Astrocyte of the hippocampus (primary cell): ENCODE data around the gene ARHGEF19.
A peak's percentile ranks its signal among the peaks of the same experiment; 100 is the strongest.
"Not testable (repeated sequence)": the region's sequence is repeated elsewhere in the genome, so short reads cannot be mapped to it uniquely, and the experiment has no call there.

ENCODE experiments used
- DNase-seq: peaks from one replicate; pipeline ENCODE4 v3.0.0; 2011; ENCODE audit warnings: low read depth, low spot score

Gene ARHGEF19

DNA sequence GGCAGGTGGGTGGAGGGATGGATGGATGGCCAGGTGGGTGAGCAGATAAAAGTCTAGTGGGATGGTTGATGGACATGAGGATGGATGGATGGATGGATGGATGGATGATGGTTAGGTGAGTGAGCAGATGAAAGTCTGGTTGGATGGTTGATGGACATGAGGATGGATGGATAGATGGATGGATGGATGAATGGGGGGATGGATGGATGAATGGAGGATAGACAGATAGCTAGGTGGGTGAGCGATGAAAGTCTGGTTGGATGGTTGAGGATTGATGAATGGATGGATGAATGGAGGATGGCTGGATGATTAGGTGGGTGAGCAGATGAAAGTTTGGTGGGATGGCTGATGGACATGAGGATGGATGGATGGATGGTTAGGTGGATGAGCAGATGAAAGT is 9.0 kb upstream of the ARHGEF19 start:
- no peak for DNase-seq

DNA sequence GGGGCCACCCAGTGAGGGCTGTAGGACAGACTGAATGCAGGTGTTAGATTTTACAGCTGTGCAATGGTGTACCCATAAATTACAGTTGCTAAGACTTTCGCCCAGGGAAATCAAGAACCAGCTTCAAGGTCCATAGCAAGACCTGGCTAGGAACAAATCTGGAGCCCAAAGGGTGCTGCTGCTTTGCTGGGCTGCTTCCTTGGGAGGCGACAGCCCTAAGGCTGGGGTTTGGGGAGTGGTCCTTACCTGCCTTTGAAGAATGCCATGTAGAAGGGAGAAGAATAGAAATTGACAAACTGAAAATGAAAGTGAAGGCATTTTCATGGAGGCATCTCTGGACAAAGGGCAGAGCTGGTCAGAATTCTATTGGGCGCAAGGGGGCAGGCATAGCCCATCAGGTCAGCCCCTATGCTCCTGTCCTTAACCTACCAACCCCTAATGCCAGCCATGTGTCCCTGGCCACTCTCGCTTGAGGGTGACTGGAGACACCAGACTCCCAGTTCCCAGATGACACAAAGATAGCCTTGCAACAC is 7.6 kb upstream of the ARHGEF19 start:
- no peak for DNase-seq

DNA sequence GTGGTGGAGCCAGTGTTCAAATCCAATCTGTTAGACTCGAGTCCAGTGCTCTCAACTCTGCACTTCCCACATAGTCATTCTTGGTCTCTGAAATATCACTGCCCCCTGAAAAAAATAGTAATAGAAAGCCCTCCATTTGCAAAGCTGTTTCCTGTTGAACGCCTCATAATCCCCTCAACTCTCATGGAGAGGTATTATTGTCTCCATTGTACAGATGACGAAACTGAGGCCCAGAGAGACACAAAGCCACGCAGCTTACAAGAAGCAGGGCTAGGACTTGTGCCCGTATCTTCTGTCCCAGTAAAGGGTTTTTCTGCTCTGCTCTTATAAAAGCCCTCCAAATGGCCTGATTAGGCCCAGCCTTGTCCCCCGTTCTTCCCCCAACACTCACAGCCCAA is 6.2 kb upstream of the ARHGEF19 start:
- no peak for DNase-seq

DNA sequence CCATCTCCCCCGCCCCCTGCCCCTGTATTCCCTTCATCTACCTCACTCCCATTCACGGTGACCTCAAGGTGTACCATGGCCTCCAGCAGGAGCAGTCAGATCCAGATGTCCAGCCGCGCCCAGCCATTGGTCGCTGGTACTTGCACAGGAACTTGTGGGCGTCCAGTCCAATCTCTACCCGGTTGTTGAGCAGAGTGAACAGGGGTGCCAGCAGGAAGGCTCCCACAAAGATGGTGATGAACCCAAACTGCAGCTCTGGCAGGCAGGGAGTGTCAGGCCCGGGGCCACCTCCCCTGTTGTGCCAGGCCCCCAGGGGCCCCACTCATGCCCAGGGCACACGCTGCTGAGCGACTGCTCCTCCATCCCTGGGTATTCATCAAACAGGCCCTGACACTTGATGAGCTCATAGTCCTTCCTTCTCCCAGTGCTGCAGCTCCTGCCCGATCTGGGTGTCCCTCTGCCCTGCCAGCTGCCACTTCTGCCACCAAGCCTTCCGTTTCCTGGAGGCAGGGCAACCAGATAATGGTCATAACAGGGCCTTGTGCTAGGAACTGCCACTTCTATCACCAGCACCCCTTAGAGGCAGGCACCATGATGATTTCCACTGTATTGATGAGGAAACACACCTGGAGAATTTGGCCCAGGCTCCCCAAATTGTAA is 5.7 kb upstream of the ARHGEF19 start:
- DNase-seq: no peak

DNA sequence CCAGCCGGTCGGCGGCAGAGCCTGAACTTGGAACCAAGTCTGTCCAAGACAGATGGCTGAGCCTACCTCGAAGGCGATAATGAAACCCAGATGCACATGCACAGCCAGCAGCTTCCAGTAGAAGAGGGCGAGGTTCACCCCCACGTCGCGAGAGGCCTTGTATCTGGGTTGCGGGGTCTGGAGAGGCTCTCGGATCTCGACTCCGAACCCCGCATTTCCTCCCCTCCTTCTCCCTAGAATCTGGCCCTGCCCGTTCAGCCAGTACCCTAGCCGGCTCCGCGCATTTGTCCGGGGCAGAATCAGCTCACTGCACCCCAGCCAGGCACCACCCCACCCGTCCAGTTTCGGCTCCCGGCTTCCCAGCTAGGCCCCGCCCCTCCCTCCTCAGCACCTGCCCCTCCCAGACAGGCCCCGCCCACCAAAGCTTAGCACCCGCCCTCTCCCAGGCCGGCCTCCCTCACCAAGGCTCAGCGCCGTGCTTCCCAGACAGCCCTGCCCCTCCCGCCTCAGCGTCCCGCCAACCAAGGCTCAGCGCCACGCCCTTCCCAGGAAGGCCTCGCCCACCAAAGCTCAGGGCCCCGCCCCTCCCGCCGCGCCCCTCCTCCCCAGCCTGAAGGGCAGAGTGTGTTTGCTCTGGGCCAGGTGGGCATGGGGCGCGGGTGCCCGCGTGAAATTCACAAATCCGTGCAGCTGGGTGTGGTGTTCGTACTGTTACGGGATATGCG is 4.8 kb upstream of the ARHGEF19 start:
- DNase-seq: peak; percentile 98

DNA sequence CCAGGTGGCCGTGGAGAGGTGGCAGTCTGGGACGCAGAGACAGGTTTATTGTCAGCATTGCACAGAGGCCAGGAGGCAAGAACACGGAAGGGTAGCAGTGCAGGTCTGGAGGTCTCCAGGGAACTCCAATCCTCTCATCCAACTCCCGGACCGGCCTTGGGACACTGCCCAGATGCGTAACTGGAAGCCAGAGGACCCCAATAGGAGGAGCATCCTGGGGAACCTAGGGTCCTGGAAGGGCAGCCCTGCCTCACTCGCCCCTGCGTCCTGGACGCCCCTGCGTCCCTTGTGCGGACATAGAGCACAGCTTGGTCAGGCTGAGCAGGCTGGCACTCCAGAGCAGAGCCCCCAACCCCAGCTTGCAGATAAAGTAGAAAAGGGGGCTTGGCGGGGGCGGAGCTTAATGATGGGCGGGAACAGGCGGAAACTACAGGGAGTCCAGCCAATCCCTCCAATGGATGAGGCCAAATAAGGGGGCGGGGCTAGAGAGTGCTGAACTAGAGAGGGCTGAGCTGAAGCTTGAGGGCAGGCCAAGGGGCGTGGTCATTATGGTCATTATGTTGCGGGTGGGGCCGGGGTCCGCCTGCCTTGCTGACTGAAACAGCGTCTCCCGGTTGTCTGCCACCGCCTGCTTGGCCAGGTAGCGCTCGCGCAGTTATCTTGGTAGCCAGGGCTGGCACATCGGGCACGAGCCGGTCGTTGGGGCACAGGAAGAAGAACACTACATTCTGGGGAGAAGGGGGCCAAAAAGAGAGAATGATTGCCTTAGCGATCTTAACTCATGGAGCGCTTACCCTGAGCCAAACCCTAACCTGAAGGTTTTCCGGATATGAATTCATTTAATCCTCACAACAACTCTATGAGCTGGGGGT is 3.7 kb upstream of the ARHGEF19 start:
- peak; percentile 91 for DNase-seq

DNA sequence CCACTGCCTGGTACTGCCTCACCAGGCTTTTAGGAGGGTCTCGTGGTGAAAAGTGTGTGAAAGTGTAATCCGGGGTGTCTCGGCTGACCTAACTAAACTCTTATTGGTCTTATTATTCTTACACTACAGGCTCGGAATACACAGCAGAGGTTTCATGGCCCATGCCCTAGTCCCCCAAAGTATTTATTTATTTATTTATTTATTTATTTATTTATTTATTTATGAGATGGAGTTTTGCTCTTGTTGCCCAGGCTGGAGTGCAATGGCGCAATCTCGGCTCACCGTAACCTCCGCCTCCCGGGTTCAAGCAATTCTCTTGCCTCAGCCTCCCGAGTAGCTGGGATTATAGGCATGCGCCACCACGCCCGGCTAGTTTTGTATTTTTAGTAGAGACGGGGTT is 2.8 kb upstream of the ARHGEF19 start:
- not testable (repeated sequence) for DNase-seq

DNA sequence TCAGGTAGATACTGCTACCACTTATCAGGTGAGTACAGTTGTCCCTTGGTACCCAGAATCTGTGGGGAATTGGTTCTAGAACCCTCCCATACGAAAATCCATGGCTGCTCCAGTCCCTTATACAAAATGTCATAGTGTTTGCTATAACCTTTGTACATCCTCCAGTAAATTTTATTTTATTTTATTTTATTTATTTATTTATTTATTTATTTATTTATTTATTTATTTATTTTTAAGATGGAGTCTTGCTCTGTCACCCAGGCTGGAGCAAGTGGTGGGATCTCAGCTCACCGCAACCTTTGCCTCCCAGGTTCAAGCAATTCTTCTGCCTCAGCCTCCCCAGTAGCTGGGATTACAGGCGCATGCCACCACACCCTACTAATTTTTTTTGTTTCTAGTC is 1.1 kb upstream of the ARHGEF19 start:
- not testable (repeated sequence) for DNase-seq

DNA sequence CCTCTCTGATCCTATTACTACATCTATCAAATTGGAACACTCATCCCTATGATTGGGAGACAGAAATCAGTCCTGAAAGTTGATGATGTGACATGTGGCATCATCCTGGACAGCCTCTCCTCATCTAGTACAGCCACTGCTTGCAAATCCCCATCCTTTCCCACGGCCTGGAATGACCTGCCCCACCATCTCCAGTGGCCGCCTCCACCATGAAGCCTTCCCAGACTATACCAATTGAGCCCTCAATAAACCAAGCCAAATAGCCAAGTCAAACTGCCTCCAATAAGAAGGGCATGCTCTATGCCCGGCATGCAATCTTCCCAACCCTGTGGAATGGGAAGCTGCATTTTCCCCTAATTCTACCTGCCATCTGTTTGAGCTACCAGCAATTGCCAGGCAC is 561 bp upstream of the ARHGEF19 start:
- no peak for DNase-seq

DNA sequence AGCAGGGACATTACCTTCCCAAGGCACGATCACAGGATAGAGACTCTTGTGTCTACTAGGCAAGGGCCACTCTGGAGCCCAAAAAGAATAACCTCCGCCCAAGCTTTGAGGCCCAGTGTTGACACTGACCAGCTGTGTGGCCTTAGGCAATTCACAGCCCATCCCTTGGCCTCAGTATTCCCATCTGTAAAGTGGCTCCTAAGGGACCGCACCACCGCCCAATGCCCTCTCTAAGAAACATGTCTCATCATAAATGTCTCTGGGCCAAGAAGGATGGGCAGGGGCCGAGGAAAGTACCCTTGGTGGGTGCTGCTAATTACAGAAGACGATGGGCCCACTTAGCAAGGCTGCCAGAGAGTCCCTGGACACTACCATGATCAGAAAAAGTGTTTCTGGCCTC is 628 bp downstream of the ARHGEF19 start:
- DNase-seq: no peak

DNA sequence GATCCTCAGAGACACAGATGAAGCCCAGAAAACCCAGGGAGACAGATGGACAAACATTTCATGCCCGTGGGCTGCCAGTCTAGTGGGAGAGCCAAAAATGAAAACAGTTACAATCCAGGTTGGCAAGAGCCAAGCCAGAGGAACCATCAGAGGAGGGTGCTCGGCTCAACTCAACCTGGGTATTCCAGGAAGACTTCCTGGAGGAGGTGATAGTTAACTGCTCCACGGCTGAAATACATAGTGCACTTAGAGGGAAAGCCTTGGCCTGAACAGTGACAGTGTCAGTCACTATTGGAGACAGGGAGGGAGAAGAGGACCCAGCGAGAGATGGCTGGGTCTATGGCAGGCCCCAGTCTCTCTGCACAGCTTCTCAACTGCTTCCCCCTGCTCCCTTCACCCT is 1.9 kb downstream of the ARHGEF19 start:
- no peak for DNase-seq

DNA sequence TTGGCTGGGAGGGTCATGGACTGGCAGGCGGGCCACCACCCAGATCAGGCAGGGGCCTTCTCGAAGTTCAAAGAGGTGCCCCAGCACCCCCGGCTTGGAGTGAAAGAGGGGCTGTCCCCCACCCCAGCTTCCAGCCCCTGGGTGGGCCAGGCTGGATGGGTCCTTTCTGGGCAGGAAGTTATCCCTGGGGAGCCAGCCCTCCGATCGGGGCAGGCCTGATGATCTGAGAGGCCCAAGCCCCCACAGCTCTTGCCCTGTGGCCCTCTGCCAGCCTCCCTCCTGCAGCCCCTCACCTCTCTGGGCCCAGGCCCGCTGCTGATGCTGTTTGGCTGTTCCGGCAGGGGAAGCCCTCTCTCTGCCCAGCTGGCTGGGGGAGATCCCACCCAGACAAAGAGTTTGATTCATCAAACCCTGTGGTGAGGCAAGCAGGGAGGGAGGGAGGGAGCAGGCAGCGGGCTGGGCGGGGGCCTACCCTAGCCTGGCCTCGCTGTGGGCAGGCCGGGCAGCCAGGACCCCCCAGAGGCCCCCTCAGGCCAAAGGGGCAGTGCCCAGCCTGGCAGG is 2.5 kb downstream of the ARHGEF19 start:
- DNase-seq: peak; percentile 74

DNA sequence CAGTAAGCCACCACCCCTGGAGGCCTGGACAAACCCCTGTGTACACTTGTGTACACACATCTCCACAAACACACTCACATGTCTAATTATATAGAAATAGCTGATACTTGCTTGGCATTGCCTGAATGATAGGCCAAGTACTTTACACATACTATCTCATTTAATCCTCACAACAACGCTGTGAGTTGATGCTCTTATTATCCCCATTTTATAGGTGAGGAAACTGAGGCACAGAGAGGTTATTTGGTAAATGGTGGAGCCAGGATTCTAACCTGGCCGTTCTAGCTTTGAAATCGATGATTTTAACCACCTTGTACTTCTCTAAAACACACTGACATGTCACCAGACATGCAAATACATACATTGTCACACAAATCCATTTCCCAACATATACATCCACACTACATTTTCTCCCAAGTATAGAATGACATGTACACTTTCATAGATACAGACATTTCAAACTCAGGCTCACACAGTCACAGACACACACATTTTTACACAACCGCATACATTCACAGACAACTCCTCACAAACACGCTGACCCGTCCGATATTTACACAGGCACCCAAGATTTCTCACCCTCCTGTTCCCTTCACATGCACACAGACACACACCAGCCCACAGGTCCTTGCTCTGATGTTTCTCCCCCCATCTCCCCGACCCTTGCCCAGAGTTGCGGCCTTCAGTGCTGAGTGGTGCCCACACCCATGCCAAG is 3.2 kb downstream of the ARHGEF19 start:
- no peak for DNase-seq

DNA sequence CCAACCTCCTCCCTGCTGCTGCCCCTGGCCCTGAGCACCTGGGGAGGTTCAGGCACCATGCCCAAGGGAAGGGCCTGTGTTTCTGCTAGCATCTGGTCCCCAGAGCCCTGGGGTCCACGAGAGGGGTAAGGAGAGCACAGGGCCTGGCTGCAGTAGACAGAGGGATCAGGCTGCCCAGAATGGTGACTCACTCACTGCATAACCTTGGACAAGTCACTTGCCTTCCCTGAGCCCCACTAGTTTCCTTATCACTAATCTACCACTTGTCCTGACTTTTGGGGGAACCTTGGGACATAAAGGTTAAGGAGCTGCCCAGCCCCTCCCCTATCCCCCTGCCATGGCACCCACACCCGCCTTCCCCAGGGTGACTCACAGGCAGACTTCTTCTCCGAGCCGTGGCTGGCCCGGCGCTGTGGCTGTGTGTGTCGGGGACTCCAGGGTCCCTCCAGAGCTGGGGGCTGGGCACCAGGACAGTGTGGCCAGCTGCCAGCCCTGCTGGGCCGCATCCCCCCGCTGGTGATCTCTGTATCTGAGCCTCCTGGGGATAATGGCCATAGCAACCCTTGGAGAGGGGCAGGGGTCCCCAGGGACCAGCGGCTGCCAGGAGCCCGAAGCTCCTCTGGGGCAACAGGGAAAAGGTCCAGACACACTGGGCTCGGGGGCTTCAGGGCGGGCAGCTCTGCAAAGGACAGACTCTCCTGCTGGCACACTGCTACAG is 4.0 kb downstream of the ARHGEF19 start:
- no peak for DNase-seq

DNA sequence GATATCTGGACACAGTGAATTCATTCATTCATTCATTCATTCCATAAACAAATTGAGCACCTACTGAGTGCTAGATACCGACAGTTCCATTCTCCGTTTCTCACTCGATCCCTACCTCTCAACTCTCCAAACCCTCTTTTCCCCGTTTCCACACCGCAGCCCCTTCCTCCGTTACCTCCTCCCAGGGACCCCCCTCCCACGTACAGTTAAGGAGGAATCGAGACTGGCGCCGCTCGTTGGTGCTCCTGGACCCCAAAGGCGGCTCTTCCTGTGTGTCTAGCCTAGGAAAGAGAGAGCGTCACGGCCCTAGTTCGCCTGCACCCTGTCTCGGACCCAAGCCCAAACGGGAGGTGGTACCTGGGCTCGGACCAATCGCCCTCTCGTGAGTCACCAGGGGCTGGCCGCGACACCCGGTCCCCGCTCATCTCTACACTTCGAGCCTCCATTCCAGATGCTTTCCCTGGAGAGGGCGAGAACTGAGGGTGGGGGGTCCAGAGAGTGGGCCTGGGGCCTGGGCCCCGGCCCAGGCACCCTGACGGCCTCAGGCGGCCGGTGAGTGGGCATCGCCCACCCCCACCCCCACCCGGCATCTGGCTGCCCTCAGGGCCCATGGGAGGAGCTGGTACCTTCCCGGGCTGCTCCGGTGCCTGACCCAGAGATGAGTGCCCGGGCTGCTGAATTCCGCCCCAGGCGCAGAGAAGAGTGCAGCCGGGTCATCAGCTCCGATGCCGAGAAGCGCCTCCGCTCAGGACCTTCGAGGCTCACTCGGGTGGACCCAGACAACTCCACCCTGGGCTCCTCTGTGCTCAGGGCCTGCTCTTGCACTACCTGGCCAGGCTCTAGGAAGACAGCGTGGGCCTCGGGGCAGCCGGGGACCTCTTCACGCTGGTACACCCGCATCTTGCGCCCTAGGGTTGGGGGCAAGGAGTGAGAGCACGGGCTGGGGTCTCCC is 4.9 kb downstream of the ARHGEF19 start:
- DNase-seq: no peak

DNA sequence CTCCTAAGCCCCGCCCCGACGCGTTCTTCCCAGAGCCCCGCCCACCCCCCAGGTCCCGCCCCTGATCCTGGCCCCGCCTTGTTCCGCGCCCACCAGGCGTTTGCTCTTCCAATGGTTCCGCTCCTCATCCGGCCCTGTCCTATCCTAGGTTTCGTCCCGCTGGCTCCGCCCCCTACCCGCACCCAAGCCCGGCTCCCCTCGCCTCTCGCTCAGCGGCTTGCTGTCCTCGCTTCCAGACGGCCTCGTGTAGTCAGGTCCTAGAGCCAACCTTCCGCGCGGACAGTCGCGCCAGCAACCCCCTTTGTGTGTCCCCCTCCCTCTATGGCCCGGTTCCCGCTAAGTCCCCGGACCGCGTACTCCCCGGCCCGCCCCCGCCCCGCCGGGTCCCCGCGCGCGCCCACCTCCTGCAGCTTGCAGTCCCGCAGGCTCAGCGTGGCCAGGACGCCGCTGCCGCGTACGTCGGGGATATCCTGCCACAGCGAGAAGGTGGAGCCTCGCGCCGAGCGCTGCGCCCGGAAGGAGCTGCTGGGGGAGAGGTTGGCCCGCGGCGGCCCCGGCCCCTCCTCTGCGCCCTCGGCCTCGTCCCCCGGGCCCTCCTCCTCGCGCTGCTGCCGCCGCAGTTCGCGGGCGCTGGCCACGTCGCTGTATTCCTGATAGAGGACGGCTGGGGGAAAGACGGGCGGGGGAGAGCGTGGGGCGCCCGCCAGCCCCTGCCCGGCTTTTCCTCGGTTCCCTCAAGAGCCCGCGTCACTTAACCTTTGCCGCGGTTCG is 5.7 kb downstream of the ARHGEF19 start:
- peak; percentile 99 for DNase-seq

DNA sequence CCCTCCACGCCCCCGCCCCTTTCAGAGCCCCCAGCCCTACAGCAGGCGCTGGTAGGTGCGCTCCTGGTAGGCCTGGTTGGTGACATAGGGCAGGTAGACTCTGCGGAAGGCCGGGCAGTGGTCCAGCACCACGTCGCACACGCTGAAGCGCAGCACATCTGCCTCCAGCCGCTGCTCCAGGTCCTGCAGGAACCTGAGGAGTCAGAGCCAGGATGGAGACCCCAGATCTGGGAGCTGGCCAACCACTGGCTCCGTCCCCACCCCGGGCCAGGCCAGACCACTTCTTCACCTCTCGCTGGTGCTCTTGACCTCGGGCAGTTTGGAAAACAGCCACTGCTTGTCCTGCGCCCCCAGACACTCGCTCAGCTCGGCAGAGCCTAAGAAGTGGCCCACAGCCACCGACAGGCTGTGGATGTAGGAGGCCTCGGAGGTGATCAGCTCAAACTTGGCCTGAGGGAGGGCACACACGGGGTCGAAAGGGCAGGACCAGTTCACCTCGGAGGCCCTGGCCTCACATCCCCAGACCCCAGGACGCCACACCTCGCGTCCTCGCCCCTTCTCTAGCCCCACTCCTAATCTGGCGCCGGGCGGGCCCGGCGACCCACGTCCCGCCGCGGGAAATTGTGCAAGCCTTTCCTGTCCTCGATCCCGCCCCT is 6.4 kb downstream of the ARHGEF19 start:
- DNase-seq: no peak

DNA sequence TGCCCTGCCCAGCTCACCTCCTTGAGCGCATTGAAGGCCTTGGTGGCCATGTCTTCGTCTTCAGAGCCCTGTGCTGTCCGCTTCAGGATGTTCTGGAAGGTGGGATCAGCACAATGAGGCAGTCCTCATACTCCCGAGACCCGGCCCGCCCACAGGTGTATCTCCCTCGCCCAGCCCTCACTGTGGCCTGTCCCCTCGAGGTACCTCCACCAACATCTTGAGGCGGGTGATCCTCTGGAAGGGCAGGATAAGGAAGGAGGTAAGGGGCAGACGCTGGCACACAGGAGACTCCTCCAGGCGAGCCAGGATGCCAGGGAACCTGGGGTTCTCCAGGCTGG is 7.1 kb downstream of the ARHGEF19 start:
- DNase-seq: no peak
